ENCODE data around the gene MLLT3. TPM values are rescaled to one million over a fixed set of nuclear protein-coding genes. Genes with fewer than 3 reads are reported as not detected.
A peak's percentile ranks its signal among the peaks of the same experiment; 100 is the strongest.

Gene MLLT3
- total RNA-seq, 1 donor from 2014 or later: 35.1 TPM

DNA sequence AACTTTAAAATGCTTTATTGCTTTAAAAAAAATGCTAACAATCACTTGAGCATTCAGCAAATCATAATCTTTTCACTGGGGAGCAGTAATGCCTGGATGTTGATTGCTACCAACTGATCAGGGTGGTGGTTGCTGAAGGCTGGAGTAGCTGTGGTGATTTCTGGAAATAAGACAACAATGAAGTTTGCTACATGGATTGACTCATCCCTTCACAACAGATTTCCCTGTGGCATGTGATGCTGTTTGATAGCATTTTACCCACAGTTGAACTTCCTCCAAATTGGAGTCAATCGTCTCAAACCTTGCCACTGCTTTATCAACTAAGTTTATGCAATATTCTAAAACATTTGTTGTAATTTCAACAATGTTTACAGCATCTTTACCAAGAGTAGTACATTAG lies 83.3 kb downstream of the MLLT3 start:
- Mint-ChIP-seq H3K9me3 (ENCODE audit: unreplicated experiment) (peaks cover 5% of the 10 kb centered on the region), H3K4me1 (ENCODE audit: low read depth, unreplicated experiment) (peaks cover 13% of the 10 kb centered on the region), H3K4me3 (ENCODE audit: unreplicated experiment) (no peak overlapping the region), H3K27me3 (ENCODE audit: low read depth, unreplicated experiment) (no peaks in the 10 kb centered on the region), H3K36me3 (ENCODE audit: low read depth, unreplicated experiment) (peaks cover 15% of the 10 kb centered on the region), H3K27ac (ENCODE audit: unreplicated experiment) (no peak overlapping the region)
- no peak overlapping the region for H3K4me2 ChIP-seq (ENCODE audit: low read length)
- no peak overlapping the region for H3K27ac ChIP-seq (ENCODE audit: low read depth, low read length)
- FAIRE-seq: no peak
- no peaks in the 10 kb centered on the region for H3K36me3 ChIP-seq (ENCODE audit: insufficient read depth, low read length)
- no peak for TF ChIP-seq EZH2 (IDR thresholded peaks at IDR 0.05; ENCODE audit: insufficient read depth, low read length)
- TF ChIP-seq, protein P1, sequence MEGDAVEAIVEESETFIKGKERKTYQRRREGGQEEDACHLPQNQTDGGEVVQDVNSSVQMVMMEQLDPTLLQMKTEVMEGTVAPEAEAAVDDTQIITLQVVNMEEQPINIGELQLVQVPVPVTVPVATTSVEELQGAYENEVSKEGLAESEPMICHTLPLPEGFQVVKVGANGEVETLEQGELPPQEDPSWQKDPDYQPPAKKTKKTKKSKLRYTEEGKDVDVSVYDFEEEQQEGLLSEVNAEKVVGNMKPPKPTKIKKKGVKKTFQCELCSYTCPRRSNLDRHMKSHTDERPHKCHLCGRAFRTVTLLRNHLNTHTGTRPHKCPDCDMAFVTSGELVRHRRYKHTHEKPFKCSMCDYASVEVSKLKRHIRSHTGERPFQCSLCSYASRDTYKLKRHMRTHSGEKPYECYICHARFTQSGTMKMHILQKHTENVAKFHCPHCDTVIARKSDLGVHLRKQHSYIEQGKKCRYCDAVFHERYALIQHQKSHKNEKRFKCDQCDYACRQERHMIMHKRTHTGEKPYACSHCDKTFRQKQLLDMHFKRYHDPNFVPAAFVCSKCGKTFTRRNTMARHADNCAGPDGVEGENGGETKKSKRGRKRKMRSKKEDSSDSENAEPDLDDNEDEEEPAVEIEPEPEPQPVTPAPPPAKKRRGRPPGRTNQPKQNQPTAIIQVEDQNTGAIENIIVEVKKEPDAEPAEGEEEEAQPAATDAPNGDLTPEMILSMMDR (IDR thresholded peaks at IDR 0.05; ENCODE audit: insufficient read depth, low read depth, low read length): no peak
- H2AFZ ChIP-seq (ENCODE audit: low read depth, low read length): no peak overlapping the region
- no peak overlapping the region for H3K9ac ChIP-seq (ENCODE audit: low read length)
- peaks cover 6% of the 10 kb centered on the region for H3K9me3 ChIP-seq (ENCODE audit: insufficient read depth, low read depth, low read length)
- H4K20me1 ChIP-seq (ENCODE audit: insufficient read depth, low read length): no peaks in the 10 kb centered on the region
- DNase-seq (ENCODE audit: low read depth): no peak
- no peaks in the 10 kb centered on the region for H3K4me1 ChIP-seq (ENCODE audit: insufficient read depth, low read length)
- H3K27me3 ChIP-seq (ENCODE audit: insufficient read depth, low read length): no peaks in the 10 kb centered on the region
- H3K4me3 ChIP-seq (ENCODE audit: insufficient read depth, low read depth, low read length): no peak overlapping the region
- H3K79me2 ChIP-seq (ENCODE audit: insufficient read depth, low read length): no peaks in the 10 kb centered on the region

DNA sequence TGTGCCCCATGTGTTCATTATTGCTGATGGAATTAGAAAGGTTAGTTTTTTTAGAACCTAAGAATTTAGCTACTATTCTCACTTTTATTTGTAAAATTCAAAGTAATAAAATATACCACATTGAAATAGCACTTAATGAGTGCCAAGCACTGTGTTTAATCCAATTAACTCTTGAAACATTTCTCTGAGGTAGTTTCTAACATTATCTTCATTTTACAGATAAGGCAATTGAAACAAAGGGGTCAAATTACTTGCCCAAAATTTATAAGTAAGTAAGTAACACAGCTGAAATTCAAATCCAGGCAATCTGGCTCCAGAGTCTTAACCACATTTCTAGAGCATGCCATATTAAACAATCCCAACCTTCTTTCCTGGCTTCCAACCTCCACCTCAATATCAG lies 84.2 kb downstream of the MLLT3 start:
- H3K9me3 ChIP-seq (ENCODE audit: insufficient read depth, low read depth, low read length): peaks cover 6% of the 10 kb centered on the region
- H3K36me3 ChIP-seq (ENCODE audit: insufficient read depth, low read length): no peaks in the 10 kb centered on the region
- H3K79me2 ChIP-seq (ENCODE audit: insufficient read depth, low read length): no peaks in the 10 kb centered on the region
- no peak overlapping the region for H3K27ac Mint-ChIP-seq (ENCODE audit: unreplicated experiment)
- H3K4me3 ChIP-seq (ENCODE audit: insufficient read depth, low read depth, low read length): no peak overlapping the region
- no peaks in the 10 kb centered on the region for H3K27me3 ChIP-seq (ENCODE audit: insufficient read depth, low read length)
- no peak overlapping the region for H3K4me2 ChIP-seq (ENCODE audit: low read length)
- DNase-seq (ENCODE audit: low read depth): peak; percentile 12
- no peak overlapping the region for H3K9ac ChIP-seq (ENCODE audit: low read length)
- H3K27ac ChIP-seq (ENCODE audit: low read depth, low read length): no peak overlapping the region
- FAIRE-seq: no peak
- TF ChIP-seq, protein P1 (IDR thresholded peaks at IDR 0.05; ENCODE audit: insufficient read depth, low read depth, low read length): no peak
- H3K9me3 Mint-ChIP-seq (ENCODE audit: unreplicated experiment): peaks cover 5% of the 10 kb centered on the region
- H3K27me3 Mint-ChIP-seq (ENCODE audit: low read depth, unreplicated experiment): no peaks in the 10 kb centered on the region
- no peak overlapping the region for H3K4me3 Mint-ChIP-seq (ENCODE audit: unreplicated experiment)
- no peaks in the 10 kb centered on the region for H4K20me1 ChIP-seq (ENCODE audit: insufficient read depth, low read length)
- H3K4me1 ChIP-seq (ENCODE audit: insufficient read depth, low read length): no peaks in the 10 kb centered on the region
- peaks cover 13% of the 10 kb centered on the region for H3K4me1 Mint-ChIP-seq (ENCODE audit: low read depth, unreplicated experiment)
- peaks cover 15% of the 10 kb centered on the region for H3K36me3 Mint-ChIP-seq (ENCODE audit: low read depth, unreplicated experiment)
- no peak overlapping the region for H2AFZ ChIP-seq (ENCODE audit: low read depth, low read length)

DNA sequence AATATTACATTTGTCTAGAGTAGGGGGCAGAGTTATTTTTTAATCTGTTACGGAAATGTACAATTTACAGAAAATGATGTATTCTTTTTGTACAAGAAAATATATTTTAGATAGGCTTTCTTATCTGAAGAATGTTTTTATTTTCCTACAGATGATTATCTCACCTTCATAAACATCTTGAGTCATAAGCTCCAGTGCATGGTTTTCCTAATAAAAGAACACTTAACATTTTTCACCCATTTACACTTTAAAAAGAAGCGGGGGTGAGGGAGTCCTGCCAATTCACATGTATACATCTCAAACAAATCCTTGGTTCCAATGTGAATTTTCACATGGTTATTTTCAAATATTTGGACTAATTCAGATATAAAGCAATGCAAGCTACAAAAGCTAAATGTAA lies 85.0 kb downstream of the MLLT3 start:
- Mint-ChIP-seq H3K27me3 (ENCODE audit: low read depth, unreplicated experiment) (no peaks in the 10 kb centered on the region), H3K9me3 (ENCODE audit: unreplicated experiment) (peaks cover 5% of the 10 kb centered on the region), H3K4me1 (ENCODE audit: low read depth, unreplicated experiment) (peaks cover 13% of the 10 kb centered on the region), H3K4me3 (ENCODE audit: unreplicated experiment) (no peak overlapping the region), H3K27ac (ENCODE audit: unreplicated experiment) (no peak overlapping the region), H3K36me3 (ENCODE audit: low read depth, unreplicated experiment) (peaks cover 15% of the 10 kb centered on the region)
- DNase-seq (ENCODE audit: low read depth): no peak
- Histone ChIP-seq H3K4me3 (ENCODE audit: insufficient read depth, low read depth, low read length) (no peak overlapping the region), H2AFZ (ENCODE audit: low read depth, low read length) (no peak overlapping the region), H3K27me3 (ENCODE audit: insufficient read depth, low read length) (no peaks in the 10 kb centered on the region), H3K36me3 (ENCODE audit: insufficient read depth, low read length) (no peaks in the 10 kb centered on the region), H3K27ac (ENCODE audit: low read depth, low read length) (no peak overlapping the region), H3K9me3 (ENCODE audit: insufficient read depth, low read depth, low read length) (peaks cover 6% of the 10 kb centered on the region), H3K9ac (ENCODE audit: low read length) (no peak overlapping the region), H3K79me2 (ENCODE audit: insufficient read depth, low read length) (no peaks in the 10 kb centered on the region), H4K20me1 (ENCODE audit: insufficient read depth, low read length) (no peaks in the 10 kb centered on the region), H3K4me1 (ENCODE audit: insufficient read depth, low read length) (no peaks in the 10 kb centered on the region), H3K4me2 (ENCODE audit: low read length) (no peak overlapping the region)
- TF ChIP-seq, protein P1 (IDR thresholded peaks at IDR 0.05; ENCODE audit: insufficient read depth, low read depth, low read length): no peak
- TF ChIP-seq EZH2 (IDR thresholded peaks at IDR 0.05; ENCODE audit: insufficient read depth, low read length): no peak
- no peak for FAIRE-seq
